GM18861 (cell line): ENCODE data around the gene ANKRD11.
"Not testable (repeated sequence)": the region's sequence is repeated elsewhere in the genome, so short reads cannot be mapped to it uniquely, and the experiment has no call there.

ENCODE experiments used
- ATAC-seq: cut with Tn5 transposase; IDR thresholded peaks from one replicate; pipeline ENCODE4 v1.9.1; 2021; ENCODE audit not compliant: unreplicated experiment

The ANKRD11 gene

DNA sequence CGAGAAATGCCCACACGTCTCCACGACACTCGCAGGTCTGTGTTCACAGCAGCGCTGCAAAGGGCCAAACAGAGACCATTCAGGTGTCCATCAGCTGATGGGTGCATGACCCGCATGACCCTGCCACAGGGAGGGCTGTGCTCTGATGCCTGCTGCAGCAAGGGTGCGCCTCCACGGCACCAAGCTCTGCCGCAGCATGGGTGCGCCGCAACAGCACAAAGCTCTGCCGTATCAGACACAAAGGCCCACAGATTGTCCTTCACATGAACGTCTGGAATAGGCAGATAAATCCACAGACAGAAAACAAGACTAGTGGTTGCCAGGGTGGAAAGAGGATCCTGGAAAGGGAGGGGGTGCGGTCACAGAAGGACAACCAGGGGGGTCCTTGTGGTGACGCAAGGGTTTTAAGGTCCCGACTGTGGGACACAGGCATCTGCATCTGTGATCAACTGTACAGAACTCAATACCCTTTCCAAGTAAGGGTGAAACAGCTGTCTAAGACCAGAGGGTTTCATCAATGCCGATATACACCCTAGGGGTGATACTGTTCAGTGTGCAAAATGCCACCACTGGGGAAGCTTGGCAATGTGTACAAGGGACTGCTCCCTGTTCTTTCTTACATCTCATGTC is 121.0 kb downstream of the ANKRD11 start:
- no peak for ATAC-seq

- ATAC-seq: no peak
Measured at GRCh38 chr16:89368604-89369249, 121.6 kb downstream of the ANKRD11 start.

- no peak for ATAC-seq
Measured at GRCh38 chr16:89367538-89367915, 122.8 kb downstream of the ANKRD11 start.

DNA sequence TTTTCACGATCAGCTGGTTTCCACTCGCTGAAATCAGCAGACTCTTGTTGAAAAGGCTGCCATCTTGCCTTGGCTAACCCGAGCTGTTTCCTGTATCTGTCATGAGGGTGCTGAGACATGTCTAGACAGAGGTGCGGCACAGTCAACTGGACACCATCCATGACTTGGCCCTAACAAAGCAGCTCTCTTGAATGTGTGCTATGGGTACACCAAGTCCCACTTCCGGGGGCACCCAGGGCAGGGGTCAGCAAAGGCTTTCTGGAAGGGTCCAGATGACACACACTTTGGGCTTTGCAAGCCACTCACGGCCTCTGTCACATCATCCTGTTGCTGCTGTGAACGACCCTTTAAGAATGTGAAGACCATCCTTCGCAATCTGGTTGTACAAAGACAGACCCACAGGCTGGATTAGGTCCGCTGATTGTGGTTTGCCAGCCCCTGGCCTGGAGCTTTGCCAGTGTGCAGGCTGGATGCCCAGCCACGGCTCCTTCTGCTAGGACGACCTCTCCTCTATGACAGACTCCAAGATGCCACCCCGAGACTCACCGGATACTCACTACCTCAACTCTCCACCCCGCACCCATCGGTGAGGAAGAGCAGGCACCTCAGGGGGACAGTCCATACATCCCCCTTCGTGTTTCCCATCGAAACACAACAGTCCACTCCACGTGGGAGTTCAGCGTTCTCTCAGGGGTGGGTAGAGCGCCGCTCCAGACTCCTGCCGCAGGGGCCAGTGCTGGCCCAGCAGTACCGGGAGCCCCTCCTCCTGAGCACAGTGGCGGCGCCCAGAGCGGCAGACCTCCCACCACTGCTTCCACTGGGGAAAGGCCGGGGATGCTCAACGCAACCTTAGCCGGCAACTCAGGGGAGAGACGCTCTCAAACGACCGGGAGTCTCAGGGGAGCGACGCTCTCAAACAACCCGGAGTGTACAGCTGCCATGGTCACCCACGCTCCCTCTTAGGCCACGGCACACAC is 123.5 kb downstream of the ANKRD11 start:
- no peak for ATAC-seq

GRCh38 chr16:89365996-89366395 is 124.4 kb downstream of the ANKRD11 start:
- no peak for ATAC-seq

- no peak for ATAC-seq
Measured at GRCh38 chr16:89365044-89365467, 125.3 kb downstream of the ANKRD11 start.

GRCh38 chr16:89364606-89365005 is 125.8 kb downstream of the ANKRD11 start:
- ATAC-seq: no peak

DNA sequence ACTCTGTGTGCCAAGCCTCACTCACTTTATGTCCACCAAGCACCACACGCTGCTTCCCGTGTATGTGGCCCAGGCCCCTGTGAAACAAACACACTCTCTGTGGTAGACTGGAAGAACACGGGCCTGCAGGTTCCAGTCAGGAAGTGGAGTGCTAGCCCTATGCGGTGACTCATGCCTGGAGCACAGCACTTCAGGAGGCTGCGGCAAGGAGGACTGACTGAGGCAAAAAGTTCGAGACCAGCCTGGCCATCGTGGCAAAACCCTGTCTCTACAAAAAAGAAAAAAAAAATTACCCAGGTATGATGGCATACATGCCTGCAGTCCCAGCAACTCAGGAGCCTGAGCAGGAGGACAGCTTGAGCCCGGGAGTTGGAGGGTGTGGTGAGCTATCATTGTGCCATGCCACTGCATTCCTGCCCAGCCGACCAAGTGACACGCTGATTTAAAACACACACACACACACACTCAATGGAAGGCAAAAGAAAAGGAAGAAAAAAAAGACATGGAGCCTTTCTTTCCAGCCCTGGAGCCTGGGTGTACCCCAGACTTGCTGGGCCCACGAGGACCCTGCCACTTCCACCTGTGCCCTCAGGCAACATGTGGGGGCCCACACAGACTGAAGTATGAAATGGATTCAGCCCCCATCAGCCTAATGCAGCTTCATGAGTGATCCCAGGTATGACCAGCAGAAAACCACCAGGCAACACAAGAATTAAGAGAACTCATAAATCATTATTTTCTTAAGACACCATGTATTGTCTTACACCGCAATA is 126.6 kb downstream of the ANKRD11 start:
- ATAC-seq: no peak

DNA sequence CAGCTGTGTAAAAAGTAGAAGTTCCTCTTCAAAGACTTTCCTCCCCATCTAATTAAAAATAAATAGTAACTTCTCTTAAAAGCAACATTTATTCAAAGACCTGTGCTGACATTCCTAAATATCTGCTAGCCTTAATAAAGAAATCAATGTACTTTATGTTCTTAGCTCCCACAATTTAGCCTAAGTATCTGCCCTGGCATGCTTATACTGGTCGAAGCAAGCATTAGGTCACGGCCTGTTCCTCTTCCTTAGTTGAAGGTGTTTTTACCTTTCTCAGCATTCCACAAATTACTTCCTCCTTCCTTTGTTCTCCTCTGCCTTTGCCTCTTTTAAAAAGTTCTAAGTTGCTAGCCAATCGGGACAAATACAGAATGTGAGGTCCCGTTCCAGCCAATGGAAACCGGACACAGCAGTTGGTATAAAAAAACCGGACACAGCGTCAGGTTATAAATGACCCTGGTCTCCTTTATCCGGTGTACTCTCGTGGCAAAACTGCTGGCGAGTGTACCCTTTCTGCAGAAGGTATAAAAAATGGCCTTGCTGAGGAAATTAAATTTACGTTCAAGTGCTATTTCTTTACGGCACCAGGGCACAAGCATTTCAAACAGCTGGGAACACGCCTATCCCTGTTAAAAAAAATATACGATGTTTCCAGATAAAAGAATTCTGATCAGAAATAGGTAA is 127.7 kb downstream of the ANKRD11 start:
- not testable (repeated sequence) for ATAC-seq

DNA sequence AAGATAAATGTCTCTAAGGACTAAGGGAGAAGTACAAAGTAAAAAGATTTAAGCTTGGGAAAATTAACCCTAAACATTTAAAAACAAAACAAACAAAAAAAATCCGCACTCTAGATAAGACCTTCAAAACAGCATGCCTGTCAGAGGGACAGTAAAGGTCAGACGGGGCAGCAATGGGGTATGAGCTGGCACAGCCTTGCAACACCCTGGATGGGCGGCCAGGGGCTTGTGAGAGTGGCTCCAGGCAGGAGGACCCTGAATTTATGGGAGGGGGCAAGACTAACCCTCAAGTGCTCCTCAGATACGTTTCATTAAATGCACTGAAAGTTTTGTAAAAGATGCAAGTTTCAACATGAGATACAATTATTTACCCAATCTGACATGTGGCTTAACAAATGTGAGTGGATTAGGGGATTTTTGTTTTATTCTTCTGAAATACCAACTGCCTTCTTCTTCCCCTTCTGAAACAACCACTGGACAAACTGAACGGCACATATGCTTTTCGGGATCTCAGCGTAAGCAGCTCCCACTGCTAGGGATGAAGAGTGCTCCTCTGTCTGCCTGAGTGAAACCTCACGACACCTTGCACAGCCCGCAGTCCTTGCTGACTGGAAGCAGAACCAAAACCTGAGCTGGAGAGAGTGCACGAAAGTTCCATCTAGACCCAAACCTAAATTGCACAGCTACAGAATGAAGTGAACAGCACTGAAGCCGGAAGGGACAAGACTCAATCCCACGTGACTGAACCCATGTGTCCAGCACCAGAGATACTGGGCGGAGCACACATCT is 128.4 kb downstream of the ANKRD11 start:
- ATAC-seq: peak; percentile 44

GRCh38 chr16:89360760-89361435 is 129.5 kb downstream of the ANKRD11 start:
- no peak for ATAC-seq

DNA sequence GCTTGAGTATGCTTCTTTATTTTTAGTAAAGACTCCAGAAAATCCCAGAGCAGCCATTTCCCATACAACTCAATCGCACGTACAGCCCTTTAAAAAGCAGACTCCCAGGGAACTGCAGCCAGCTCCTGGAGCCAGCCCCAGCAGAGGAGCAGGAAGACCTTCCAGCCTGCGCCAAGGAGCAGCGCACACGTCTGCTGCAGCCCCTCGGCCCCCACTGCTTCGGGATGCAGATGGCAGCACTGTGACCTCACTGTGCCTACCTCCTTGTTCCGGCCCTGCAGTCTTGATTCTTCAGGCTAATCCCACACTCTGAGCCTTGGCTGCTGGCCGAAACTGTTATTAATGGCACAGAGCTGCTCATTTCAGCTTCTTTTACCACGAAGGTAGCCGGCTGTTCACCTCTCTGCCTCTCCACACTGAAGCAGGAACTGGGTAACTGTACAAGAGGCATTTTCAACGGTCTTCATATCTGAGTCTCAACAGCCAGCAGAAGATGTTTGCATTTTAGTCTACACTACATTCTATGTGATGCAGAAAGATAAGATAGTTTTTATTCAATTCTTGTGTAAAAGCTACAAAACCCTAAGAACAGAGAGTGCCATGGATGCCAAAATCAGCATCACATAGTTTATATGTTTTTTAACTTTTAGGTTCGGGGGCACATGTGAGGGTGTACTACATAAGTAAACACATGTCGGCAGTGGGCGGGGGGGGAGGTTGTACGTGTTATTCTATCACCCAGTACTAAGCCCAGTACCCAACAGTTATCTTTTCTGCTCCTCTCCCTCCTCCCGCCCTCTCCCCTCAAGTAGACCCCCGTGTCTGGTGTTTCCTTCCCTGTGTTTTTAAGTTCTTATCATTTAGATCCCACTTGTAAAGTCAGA is 130.9 kb downstream of the ANKRD11 start:
- ATAC-seq: no peak

- no peak for ATAC-seq
Measured at GRCh38 chr16:89358030-89359005, 132.0 kb downstream of the ANKRD11 start.

DNA sequence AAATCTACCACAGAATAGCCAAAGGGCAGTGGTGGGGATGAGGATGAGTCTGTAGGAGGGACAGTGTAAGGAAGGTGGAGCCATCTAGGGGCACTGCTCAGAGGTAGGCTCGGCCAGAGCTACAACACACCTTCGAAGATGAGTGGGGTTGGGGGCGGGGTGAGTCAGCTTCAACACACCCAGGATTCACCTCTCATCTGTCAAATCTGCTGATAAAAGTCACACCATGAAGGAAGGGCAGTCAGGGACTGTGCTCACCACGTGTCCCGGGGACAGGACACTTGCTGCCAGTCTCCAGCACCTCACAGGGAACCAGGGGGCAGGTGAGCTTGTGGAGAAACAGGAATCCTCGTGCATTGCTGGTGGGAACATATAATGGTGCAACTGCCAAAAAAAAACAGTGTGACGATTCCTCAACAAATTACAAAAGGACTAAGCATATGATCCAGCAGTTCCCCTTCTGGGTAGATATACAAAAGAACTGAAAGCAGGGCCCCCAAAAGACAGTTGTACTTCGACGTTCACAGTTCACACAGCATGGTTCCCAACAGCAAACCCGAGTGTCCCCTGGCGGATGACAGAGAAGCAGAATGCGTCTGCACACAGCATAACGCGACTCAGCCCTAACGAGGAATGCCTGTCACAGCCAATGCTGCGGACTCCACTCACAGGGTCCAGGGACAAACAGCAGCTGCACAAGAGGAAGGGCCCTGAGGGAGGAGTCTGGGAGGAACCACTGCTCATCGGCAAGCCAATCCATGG is 133.1 kb downstream of the ANKRD11 start:
- ATAC-seq: no peak

DNA sequence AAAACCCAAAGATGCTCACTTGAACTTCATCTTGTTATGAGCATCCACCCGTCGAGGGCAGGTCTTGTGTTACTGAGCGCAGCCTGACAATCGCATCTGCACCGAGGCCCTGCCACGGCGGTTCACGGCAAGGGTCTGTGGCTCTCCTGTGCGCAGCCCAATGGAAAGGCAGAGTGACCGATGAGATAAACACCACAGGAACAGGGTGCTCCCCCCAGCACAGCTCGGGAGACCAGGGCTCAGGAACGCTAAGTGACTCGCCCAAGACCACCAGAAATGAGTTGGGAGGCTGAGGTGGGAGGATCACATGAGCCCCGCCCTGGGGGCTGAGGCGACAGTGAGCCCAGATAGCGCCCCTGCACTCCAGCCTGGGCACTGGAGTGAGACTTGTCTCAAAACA is 134.7 kb downstream of the ANKRD11 start:
- ATAC-seq: no peak

DNA sequence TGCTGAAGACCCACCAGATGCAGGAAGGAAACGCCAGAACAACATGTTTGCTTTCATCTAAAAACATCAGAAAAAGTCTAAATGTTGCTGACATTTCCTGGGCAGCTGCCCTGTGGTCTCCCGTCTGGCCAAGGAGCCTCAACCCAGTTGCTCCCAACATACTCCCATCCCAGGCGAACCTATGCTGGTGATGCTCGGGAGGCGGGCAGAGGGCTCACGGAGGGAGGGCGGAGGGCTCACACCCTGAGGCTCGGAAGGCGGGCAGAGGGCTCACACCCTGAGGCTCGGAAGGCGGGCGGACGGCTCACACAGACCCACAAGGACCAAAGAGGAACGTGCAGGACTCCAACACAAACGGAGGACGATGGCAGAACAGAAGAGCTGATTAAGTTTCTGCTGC is 135.4 kb downstream of the ANKRD11 start:
- no peak for ATAC-seq
